HCT116 (cell line): ENCODE measurements around the gene ALDH3A1. TPM values are rescaled to one million over a fixed set of nuclear protein-coding genes. Genes with fewer than 3 reads are reported as not detected.

Source experiments
- ATAC-seq: fragments of 200-7000 bp; cut with Tn5 transposase; 2 replicates; pipeline ENCODE4 v1.9.1; 2020; ENCODE audit warnings: mild to moderate bottlenecking, moderate library complexity
- BruUV-seq: library from RNA; stranded (reverse); fragments of 400-500 nt; replicated peaks from 2 replicates; lab custom pipeline; 2021; lab: Mats Ljungman, UMichigan
- CTCF ChIA-PET: fragments of 300-600 bp; sonication (Branson Sonifier 250); formaldehyde crosslinking; loops from one replicate; lab custom pipeline; 2021; ENCODE audit warnings: antibody characterized with exemption; lab: Charles Lee
- POLR2A ChIA-PET: fragments of 300-600, 350-600 bp; sonication (Branson Sonifier 250); formaldehyde crosslinking; loops from one replicate; lab custom pipeline; 2021; ENCODE audit warnings: antibody characterized with exemption; lab: Charles Lee
- RAD21 ChIA-PET, 2 experiments: fragments of 300-600 bp; sonication (Branson Sonifier 250); formaldehyde crosslinking; loops; one replicate each; lab custom pipeline; 2023; ENCODE audit warnings: low total read pairs in 2 of 2; ENCODE audit not compliant: uncharacterized antibody in 2 of 2, unreplicated experiment in 2 of 2, low non-redundant PET in 1 of 2; lab: Charles Lee
- DNase-seq: peaks from one replicate; pipeline ENCODE4 v3.0.0-alpha.2; 2010; ENCODE audit warnings: low read depth, low spot score
- H2AFZ ChIP-seq: fragments of 200-600 bp; shearing (Covaris generic), sonication (generic); 2 replicates; pipeline ENCODE4 v1.6.1; 2017; ENCODE audit warnings: low read depth, mixed run types, mixed read lengths, antibody characterized with exemption, low read length; ENCODE audit not compliant: poor library complexity, severe bottlenecking
- H3K27ac ChIP-seq: 2 replicates; pipeline ENCODE4 v1.5.1; 2012; ENCODE audit warnings: low read depth, low read length
- H3K27me3 ChIP-seq: fragments of 200-600 bp; sonication (generic); 2 replicates; pipeline ENCODE4 v1.6.1; 2016; ENCODE audit warnings: mixed run types, low read length, mixed read lengths; ENCODE audit not compliant: insufficient read depth
- H3K36me3 ChIP-seq, 2 experiments: fragments of 200-500 bp in 1 of 2; fragments of 200-600 bp in 1 of 2; sonication (Bioruptor generic) in 1 of 2; sonication (generic) in 1 of 2; 2 replicates each; pipeline versions ENCODE4 v1.5.1 to v1.6.1; 2014 to 2016; ENCODE audit warnings: low read length in 2 of 2, inconsistent platforms in 1 of 2, mixed read lengths in 1 of 2, mixed run types in 1 of 2; ENCODE audit not compliant: insufficient read depth in 2 of 2, control insufficient read depth in 1 of 2
- H3K4me1 ChIP-seq, 2 experiments: fragments of 200-600 bp in 1 of 2; sonication (generic) in 1 of 2; 2 replicates each; pipeline versions ENCODE4 v1.5.1 to v1.6.1; 2012 to 2017; ENCODE audit warnings: low read length in 2 of 2, inconsistent platforms in 1 of 2, mild to moderate bottlenecking in 1 of 2, mixed read lengths in 1 of 2, mixed run types in 1 of 2, moderate library complexity in 1 of 2; ENCODE audit not compliant: insufficient read depth in 2 of 2, control insufficient read depth in 1 of 2
- H3K4me2 ChIP-seq: fragments of 200-600 bp; sonication (generic); 2 replicates; pipeline ENCODE4 v1.6.1; 2017; ENCODE audit warnings: mixed run types, low read length, mixed read lengths
- H3K4me3 ChIP-seq, 2 experiments: fragments of 200-600 bp in 1 of 2; sonication (generic) in 1 of 2; replicated peaks in 1 of 2; 2 replicates each; pipeline ENCODE4 v1.5.1; 2011 to 2016; ENCODE audit warnings: low read length in 2 of 2, control low read depth in 1 of 2, low read depth in 1 of 2, mild to moderate bottlenecking in 1 of 2, mixed read lengths in 1 of 2, mixed run types in 1 of 2
- H3K79me2 ChIP-seq: fragments of 200-600 bp; sonication (generic); 2 replicates; pipeline ENCODE4 v1.6.1; 2017; ENCODE audit warnings: mild to moderate bottlenecking, mixed run types, low read length, moderate library complexity, mixed read lengths; ENCODE audit not compliant: insufficient read depth
- H3K9ac ChIP-seq: fragments of 200-600 bp; sonication (generic); 2 replicates; pipeline ENCODE4 v1.6.1; 2016; ENCODE audit warnings: low read length, mixed read lengths
- H3K9me2 ChIP-seq: fragments of 200-600 bp; sonication (generic), shearing (Covaris generic); 2 replicates; pipeline ENCODE4 v1.6.1; 2017; ENCODE audit warnings: mixed run types, mild to moderate bottlenecking, moderate library complexity; ENCODE audit not compliant: insufficient read depth
- H3K9me3 ChIP-seq, 2 experiments: fragments of 200-500 bp in 1 of 2; fragments of 200-600 bp in 1 of 2; sonication (Bioruptor generic) in 1 of 2; sonication (generic) in 1 of 2; 2 replicates each; pipeline ENCODE4 v1.6.1; 2014 to 2017; ENCODE audit warnings: low read length in 2 of 2, mixed read lengths in 2 of 2, inconsistent platforms in 1 of 2, low read depth in 1 of 2, mild to moderate bottlenecking in 1 of 2, mixed run types in 1 of 2, moderate library complexity in 1 of 2; ENCODE audit not compliant: control insufficient read depth in 1 of 2, insufficient read depth in 1 of 2
- H4K20me1 ChIP-seq: fragments of 200-600 bp; sonication (generic), shearing (Covaris generic); 2 replicates; pipeline ENCODE4 v1.6.1; 2017; ENCODE audit warnings: mixed run types, mild to moderate bottlenecking, moderate library complexity; ENCODE audit not compliant: insufficient read depth
- ATF3 ChIP-seq: IDR thresholded peaks from 2 replicates; pipeline ENCODE4 v1.6.1; 2012
- CBX3 ChIP-seq: IDR thresholded peaks from 2 replicates; pipeline ENCODE4 v1.6.1; 2012; ENCODE audit warnings: low read depth
- CTCF ChIP-seq, 3 experiments: fragments of 200-600 bp in 1 of 3; sonication (generic) in 1 of 3; IDR thresholded peaks in 2 of 3; conservative IDR thresholded peaks in 1 of 3; 2 replicates each; pipeline ENCODE4 v1.5.1; 2012 to 2017; ENCODE audit warnings: low read depth in 2 of 3, low read length in 2 of 3, antibody characterized with exemption in 1 of 3, borderline replicate concordance in 1 of 3, control low read depth in 1 of 3, mild to moderate bottlenecking in 1 of 3, mixed read lengths in 1 of 3, mixed run types in 1 of 3, moderate library complexity in 1 of 3; ENCODE audit not compliant: insufficient read depth in 1 of 3
- EGR1 ChIP-seq: IDR thresholded peaks from 2 replicates; pipeline ENCODE4 v1.6.1; 2012; ENCODE audit warnings: low read depth
- MAX ChIP-seq: IDR thresholded peaks from 2 replicates; pipeline ENCODE4 v1.6.1; 2012
- POLR2AphosphoS5 ChIP-seq: IDR thresholded peaks from 2 replicates; pipeline ENCODE4 v1.6.1; 2011; ENCODE audit warnings: mild to moderate bottlenecking, low read depth, low read length, moderate library complexity
- REST ChIP-seq: IDR thresholded peaks from 2 replicates; pipeline ENCODE4 v1.6.1; 2012; ENCODE audit warnings: low read depth
- SP1 ChIP-seq: IDR thresholded peaks from 2 replicates; pipeline ENCODE4 v1.6.1; 2012; ENCODE audit warnings: low read depth
- intact Hi-C: fragments of 100-400 bp; cut with micrococcal nuclease; formaldehyde crosslinking; loops from 2 replicates; pipeline ENCODE4 v1.10.0; 2022
- total RNA-seq: library from RNA; stranded (reverse); gene quantifications from one replicate; pipeline ENCODE4 v1.2.1, GENCODE V29; 2021; ENCODE audit not compliant: unreplicated experiment

ALDH3A1 gene
- total RNA-seq, 1 experiment from 2014 or later = 0.86 TPM

- H2AFZ ChIP-seq = no peak overlapping the region
- no peak for DNase-seq
- TF ChIP-seq MAX (no peak), POLR2AphosphoS5 (no peak), EGR1 (no peak), REST (no peak), SP1 (no peak), ATF3 (no peak), CBX3 (no peak), CTCF (IDR thresholded peaks at IDR 0.05 in 2 of 3, conservative IDR thresholded peaks at IDR 0.05 in 1 of 3; ENCODE audit: borderline replicate concordance in 1 of 3, insufficient read depth in 1 of 3, low read depth in 2 of 3, low read length in 2 of 3) (no peak)
- POLR2A ChIA-PET = no interaction called here
- H3K4me3 ChIP-seq = no peak overlapping the region
- no peaks in the 10 kb centered on the region for H3K9me3 ChIP-seq
- no TSS peak for BruUV-seq
- no peaks in the 10 kb centered on the region for H4K20me1 ChIP-seq
- no peaks in the 10 kb centered on the region for H3K9me2 ChIP-seq
- no peaks in the 10 kb centered on the region for H3K79me2 ChIP-seq
- RAD21 ChIA-PET = no interaction called here
- H3K27ac ChIP-seq = no peak overlapping the region
- no peak overlapping the region for H3K9ac ChIP-seq
- H3K4me2 ChIP-seq = no peak overlapping the region
- intact Hi-C loops = no loop called here
- no peaks in the 10 kb centered on the region for H3K36me3 ChIP-seq
- CTCF ChIA-PET = no interaction called here
- H3K27me3 ChIP-seq = no peaks in the 10 kb centered on the region
- no peak for ATAC-seq
- H3K4me1 ChIP-seq = no peaks in the 10 kb centered on the region
Measured at GRCh38 chr17:19731626-19732025, 16.5 kb downstream of the ALDH3A1 start.
